Measurements from ENCODE around the gene UBE2D2.

- no peak for TF ChIP-seq CEBPB (IDR thresholded peaks at IDR 0.05; ENCODE audit: low read depth, low read length)
- no peak for TF ChIP-seq CTCF (conservative IDR thresholded peaks at IDR 0.05; ENCODE audit: low read depth, low read length)
- no peak for TF ChIP-seq POLR2A (IDR thresholded peaks at IDR 0.05; ENCODE audit: low read depth, low read length)
- TF ChIP-seq ELK1 (IDR thresholded peaks at IDR 0.05; ENCODE audit: borderline replicate concordance, low read depth, low read length): no peak
- no peak for TF ChIP-seq NFE2L2 (IDR thresholded peaks at IDR 0.05; ENCODE audit: low read depth, low read length)
- no peak for TF ChIP-seq USF2 (IDR thresholded peaks at IDR 0.05; ENCODE audit: low read depth, low read length)
- TF ChIP-seq SMC3 (IDR thresholded peaks at IDR 0.05; ENCODE audit: low read depth, low read length): no peak
- TF ChIP-seq MAFK (IDR thresholded peaks at IDR 0.05; ENCODE audit: low read depth, low read length): no peak
- TF ChIP-seq RAD21 (IDR thresholded peaks at IDR 0.05; ENCODE audit: low read length): no peak
- TF ChIP-seq RFX5 (IDR thresholded peaks at IDR 0.05; ENCODE audit: low read depth, low read length): no peak
- no peak for TF ChIP-seq BHLHE40 (IDR thresholded peaks at IDR 0.05; ENCODE audit: low read depth, low read length)
Measured at GRCh38 chr5:139524446-139524845, 36.7 kb upstream of the UBE2D2 start.
